ENCODE data around the gene RAB18.
A peak's percentile ranks its signal among the peaks of the same experiment; 100 is the strongest.
"Not testable (repeated sequence)": the region's sequence is repeated elsewhere in the genome, so short reads cannot be mapped to it uniquely, and the experiment has no call there.

The RAB18 gene

GRCh38 chr10:27504808-27505460, 830 bp downstream of the RAB18 start:
- no peak for DNase-seq

- DNase-seq: not testable (repeated sequence)
Observed at GRCh38 chr10:27505537-27505936, 1.4 kb downstream of the RAB18 start.

GRCh38 chr10:27506280-27506679, 2.2 kb downstream of the RAB18 start:
- DNase-seq: peak; percentile 17

DNA sequence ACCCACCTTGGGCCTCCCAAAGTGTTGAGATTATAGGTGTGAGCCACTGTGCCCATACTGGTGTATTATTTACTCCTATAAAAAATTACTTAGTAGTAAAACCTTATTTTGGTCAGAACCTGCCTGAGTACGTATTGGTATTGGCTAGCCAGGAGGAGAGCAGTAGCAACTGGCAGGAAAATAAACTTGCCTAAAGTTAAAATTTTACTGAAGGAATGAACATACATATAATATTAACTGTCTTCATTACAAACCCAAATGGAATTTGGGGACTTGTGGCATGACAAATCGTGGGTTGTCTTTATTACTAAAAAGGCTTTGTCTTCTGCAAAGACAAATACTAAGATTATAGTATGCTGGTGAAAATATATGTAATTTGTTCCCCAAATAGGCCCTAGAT, 8.4 kb downstream of the RAB18 start:
- peak; percentile 33 for DNase-seq

DNA sequence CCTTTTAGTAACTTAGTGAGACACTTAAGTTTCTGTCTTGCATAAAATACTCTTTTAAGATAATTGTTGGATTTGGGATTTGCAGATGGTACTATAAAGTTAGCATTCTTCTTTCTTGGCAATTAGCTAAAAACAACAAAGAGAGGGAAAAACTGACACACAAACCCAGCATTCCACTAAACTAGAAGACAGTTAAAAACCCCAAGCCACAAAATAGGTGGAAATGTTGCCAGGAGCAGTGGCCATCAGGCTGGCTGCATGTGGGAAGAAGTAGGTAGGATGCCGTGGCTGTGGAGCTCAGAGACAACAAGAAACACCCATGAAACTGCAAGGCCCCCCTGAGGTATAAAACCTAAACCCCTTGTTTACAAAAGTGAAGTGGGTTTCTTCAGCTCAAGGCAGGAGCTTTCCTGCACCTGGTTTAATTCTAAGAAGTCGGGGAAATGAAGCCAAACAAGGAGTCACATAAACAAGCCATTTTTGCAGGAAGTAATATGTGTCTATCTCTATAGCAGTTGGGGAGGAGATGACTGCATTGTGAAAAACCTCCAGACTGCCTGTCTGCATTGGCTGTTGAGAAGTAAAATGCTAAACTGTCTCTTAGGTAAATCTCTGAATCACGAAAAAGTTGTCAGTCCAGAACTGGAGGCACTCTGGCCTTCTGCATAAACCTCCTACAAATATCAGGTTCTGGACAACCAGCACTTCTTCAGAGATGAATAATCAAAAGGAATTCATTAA, 9.5 kb downstream of the RAB18 start:
- DNase-seq: peak; percentile 62

DNA sequence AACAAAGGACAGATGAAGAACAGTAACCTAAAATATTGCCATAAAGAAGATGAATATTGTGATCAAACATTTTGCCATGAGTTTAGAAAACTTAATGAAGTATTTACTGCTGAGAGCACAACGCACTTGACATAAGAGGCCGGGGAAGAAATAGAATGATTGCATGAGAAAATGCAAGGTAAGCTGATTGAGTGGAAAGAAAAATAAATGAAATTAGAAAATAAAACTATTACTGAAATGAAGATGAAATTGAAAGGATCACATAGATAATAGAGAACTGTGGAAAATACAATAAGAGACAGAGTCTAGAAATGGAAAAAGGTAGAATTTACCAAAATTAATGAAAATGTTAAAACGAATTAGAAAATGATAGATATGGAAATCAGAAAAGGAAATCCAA, 10.1 kb downstream of the RAB18 start:
- no peak for DNase-seq

GRCh38 chr10:27518261-27518660, 14.2 kb downstream of the RAB18 start:
- no peak for DNase-seq

- DNase-seq: peak; percentile 50
Observed at GRCh38 chr10:27525819-27526218, 21.7 kb downstream of the RAB18 start.

DNA sequence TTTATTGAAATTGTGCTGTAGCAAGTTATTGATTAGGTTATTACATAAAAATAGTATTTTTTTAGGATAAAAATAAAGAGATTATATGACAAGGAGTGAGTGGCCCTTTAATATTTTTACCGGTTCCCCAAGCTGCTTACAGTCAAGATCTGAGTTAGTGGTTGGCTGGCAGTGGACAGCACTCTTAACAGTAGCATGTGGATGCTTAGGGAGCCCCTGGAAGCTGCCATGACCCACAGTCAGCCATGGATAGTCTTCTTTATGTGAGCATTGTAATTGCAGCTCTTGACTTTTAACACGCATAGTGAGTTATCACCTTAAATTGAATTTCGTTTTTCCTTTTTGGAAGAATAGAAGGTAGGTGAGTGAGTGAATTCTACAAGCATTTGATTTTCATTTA, 22.1 kb downstream of the RAB18 start:
- DNase-seq: no peak

DNA sequence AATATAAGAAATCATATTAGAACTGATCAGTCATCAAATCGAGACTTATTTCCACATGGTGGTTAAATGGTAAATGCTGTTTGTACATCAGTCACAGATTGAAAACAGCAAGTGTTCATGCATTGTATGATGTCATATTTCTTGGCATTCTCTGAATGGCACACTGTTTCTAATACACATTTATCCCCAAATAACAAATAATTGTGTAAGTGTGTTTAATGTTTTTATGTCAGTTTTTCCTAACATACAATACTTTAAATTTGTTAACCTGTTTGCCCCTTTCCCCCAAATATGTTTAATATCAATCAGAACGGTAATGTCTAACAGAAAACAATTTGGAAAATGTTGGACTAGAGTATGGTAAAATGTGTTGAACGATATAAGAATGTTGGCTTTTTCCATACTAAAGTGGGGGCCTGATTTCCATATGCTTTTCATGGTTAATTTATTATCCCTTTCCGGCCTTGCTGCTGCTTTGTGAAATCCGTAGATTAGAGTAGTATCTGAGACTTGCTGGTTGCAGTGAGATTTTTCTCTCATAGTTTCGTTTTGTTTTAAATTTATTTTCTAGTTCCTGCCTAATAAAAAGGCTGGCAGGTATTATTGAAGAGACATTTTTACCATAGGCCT, 23.7 kb downstream of the RAB18 start:
- no peak for DNase-seq

DNA sequence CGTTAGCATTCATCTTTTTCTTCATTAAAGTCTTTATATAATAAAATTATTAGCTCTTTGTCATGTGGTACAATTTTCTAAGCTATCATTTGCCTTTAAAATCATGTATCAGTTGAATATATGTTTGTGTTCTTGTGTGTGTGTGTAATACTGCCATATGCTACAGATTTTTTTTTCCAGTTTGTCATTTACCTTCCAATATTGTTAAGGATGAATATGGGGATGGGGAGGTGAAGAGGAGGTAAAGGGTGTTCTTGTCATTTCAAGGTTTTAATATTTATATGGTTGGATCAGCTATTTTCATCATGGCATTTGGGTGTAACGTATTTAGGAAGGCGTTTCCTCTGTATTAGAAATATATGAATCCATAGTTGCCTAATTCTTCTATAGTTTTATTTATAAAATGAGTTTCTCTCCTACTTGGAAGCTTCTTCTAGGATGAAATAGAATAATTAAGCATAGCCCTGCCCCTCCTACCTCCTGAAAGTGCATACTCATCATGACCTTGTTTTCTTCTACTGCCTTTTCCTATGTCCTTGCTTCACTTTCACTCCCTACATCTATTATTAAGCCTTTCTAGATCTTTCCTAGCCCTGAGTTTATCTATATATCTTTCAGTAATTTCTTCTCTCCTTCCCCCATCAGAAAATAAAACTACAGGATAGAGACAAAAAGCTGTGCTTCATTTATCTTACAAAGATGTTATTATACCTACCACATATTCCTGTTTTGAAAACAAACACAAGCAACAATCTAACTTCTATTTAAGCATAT, 25.1 kb downstream of the RAB18 start:
- DNase-seq: no peak

- no peak for DNase-seq
Observed at GRCh38 chr10:27530477-27530876, 26.4 kb downstream of the RAB18 start.

DNA sequence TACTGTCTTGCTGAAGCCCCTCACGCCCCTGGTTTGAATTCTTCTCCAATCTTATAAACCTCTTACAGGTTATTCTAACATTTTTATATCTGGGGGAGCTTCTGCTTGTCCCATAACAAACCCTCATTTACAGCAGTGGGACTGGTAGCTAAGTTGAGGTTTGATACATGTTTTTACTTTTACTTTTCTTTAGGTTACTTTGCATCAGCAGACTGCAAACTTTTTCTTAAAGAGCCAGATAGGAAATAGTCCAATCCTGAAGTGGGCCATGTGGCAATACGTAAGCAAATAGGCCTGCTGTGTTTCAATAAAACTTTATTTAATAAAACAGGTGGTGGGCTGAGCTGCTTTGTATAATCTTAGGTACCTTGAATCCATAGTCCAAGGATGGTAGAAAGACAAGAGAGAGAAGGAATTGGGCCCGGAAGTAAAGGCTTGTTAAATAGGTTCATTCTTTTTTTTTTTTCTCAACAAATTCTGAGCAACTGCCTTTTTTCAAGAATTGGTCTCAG, 27.3 kb downstream of the RAB18 start:
- DNase-seq: no peak

GRCh38 chr10:27534161-27534700, 30.1 kb downstream of the RAB18 start:
- no peak for DNase-seq

DNA sequence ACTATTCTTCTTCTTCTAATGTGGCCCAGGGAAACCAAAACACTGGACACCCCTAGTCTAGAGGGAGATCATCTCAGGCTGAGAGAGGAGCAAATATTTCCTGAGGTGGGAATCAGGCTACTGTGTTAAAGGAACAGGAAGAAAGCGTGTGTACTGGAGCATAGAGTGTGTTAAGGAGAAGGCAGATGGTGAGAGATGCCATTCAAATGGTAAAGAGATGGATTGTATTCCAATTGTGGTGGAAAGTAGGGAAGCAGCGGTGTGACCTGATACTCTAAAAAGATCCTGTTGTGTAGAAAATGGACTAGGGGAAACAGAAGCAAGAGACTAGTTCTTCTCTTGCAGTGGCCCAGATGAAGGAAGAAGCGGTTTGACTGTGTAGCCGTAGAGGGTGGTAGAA, 31.2 kb downstream of the RAB18 start:
- DNase-seq: no peak

DNA sequence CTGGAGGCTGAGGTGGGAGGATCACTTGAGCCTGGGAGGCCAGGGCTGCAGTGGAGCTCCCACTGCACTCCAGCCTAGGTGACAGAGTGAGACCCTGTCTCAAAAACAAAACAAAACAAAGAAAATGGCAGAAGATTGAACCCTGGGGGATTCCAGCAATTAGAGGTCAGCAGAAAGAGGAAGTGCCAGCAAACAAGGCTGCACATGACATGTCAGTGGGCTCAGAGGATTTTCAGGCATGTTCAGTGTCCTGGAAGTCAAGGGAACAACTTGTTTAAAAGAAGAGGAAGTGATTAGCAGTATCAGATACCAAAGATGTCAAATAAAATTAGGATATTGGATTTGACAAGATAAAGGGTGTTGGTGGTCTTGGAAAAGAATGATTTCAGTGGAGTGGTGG, 32.3 kb downstream of the RAB18 start:
- no peak for DNase-seq

- no peak for DNase-seq
Observed at GRCh38 chr10:27537166-27537565, 33.1 kb downstream of the RAB18 start.

DNA sequence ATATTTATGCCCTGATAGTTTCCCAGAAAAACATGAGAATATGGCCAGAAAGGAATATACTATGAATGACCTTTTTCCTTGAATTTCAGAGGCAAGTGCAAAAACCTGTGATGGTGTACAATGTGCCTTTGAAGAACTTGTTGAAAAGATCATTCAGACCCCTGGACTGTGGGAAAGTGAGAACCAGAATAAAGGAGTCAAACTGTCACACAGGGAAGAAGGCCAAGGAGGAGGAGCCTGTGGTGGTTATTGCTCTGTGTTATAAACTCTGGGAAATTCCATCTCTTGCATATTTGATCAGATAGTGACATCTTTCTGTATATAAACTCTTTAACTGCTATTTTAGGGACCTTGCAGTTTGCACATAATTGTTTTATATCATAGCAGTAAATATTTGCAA, 33.7 kb downstream of the RAB18 start:
- no peak for DNase-seq

- DNase-seq: no peak
Observed at GRCh38 chr10:27540672-27541071, 36.6 kb downstream of the RAB18 start.

GRCh38 chr10:27541796-27542729, 38.0 kb downstream of the RAB18 start:
- no peak for DNase-seq

DNA sequence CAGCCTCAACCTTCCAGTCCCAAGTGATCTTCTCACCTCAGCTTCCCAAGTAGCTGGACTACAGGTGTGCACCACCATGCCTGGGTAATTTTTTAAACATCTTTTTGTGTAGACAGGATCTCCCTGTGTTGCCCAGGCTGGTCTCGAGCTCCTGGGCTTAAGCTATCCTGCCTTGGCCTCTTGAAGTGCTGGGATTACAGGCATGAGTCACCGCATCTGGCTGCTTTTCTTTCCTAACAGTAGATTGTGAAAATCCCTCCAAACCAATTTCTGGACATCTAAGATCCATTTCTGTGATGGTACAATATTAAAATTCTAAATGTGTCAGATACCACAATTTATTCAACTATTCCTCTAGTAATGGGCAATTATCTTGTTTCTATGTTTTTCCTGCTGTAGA, 38.7 kb downstream of the RAB18 start:
- DNase-seq: peak; percentile 54

GRCh38 chr10:27547047-27547446, 42.9 kb downstream of the RAB18 start:
- DNase-seq: no peak
